ENCODE measurements around the gene ALDH1L1.

The ALDH1L1 gene

DNA sequence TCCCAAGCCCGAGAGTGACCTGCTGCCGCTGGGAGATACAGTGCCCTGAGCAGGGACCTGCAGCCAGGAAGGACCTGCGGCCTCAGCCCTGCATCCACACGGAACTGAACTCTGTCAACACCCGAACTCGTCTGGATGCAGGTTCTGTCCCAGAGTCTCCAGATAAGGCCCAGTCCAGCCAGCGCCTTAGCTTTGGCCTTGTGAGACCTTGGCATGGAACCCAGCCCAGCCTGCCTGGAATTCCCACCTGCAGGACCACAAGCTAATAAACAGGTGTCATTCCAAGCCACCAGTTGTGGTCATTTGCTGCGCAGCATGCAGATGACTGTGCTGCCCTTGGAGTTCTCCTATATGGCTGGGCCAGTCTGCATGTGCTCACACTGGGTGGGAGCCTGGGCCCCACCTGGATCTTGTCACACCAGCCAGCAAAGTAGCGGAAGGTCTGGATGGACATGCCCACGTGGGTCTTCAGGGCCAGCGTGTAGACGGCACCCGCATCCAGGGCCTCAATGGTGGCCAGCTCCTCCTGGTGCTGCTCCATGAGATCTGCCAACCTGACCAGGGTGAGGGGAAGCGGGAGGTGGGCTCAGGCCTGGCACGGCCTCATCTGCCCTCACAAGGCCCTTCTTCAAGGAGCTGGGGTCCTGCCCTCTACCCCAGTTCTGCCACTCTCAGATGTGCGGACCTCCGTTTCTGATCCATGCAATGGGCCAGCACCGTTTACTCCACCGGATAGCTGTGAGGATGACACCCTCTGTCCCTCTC, 49.2 kb downstream of the ALDH1L1 start:
- no peak overlapping the region for H3K4me3 ChIP-seq (ENCODE audit: low read depth, low read length)
- no peak for DNase-seq (ENCODE audit: low read depth)
- TF ChIP-seq, protein P1, sequence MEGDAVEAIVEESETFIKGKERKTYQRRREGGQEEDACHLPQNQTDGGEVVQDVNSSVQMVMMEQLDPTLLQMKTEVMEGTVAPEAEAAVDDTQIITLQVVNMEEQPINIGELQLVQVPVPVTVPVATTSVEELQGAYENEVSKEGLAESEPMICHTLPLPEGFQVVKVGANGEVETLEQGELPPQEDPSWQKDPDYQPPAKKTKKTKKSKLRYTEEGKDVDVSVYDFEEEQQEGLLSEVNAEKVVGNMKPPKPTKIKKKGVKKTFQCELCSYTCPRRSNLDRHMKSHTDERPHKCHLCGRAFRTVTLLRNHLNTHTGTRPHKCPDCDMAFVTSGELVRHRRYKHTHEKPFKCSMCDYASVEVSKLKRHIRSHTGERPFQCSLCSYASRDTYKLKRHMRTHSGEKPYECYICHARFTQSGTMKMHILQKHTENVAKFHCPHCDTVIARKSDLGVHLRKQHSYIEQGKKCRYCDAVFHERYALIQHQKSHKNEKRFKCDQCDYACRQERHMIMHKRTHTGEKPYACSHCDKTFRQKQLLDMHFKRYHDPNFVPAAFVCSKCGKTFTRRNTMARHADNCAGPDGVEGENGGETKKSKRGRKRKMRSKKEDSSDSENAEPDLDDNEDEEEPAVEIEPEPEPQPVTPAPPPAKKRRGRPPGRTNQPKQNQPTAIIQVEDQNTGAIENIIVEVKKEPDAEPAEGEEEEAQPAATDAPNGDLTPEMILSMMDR (IDR thresholded peaks at IDR 0.05; ENCODE audit: control insufficient read depth, extremely low read depth, insufficient read depth), result no peak

DNA sequence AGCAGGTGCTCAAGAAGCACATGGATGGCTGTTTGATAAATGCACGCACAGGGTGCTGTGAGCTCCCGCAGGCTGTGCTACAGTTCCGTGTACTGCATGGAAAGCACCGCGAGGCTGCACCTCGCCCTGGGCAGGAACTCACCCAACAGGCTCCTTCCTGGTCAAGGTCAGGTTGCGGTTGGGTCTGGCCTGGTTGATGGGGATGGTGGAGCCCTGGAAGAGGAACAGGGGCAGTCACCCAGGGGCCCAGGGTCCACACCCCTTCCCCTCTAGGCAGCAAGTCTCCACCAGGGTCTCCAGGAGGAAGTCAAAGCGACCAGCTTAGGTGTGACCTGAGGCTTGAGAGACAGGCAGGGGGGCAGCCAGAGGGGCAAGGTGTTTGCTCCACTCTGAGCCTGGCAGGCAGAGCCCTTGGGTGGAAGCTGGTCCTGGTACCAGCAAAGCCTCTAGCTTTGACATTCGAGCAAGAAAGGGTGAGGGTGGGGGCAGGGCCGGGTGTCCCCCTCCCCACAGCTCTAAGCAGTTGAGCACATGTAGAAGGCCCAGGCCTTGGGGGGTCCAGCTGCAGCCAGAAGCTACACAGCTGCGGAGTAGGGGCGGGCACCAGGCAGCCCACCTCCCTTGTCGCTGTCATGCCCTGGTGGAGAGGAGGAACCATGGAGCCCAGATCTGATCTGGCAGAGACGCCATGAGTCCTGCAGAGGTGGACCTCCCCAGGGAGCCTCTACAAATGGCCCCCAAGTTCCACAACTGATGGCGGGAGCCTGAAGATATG, 50.1 kb downstream of the ALDH1L1 start:
- H3K4me3 ChIP-seq (ENCODE audit: low read depth, low read length), result no peak overlapping the region
- no peak for DNase-seq (ENCODE audit: low read depth)
- TF ChIP-seq, protein P1 (IDR thresholded peaks at IDR 0.05; ENCODE audit: control insufficient read depth, extremely low read depth, insufficient read depth), result no peak

DNA sequence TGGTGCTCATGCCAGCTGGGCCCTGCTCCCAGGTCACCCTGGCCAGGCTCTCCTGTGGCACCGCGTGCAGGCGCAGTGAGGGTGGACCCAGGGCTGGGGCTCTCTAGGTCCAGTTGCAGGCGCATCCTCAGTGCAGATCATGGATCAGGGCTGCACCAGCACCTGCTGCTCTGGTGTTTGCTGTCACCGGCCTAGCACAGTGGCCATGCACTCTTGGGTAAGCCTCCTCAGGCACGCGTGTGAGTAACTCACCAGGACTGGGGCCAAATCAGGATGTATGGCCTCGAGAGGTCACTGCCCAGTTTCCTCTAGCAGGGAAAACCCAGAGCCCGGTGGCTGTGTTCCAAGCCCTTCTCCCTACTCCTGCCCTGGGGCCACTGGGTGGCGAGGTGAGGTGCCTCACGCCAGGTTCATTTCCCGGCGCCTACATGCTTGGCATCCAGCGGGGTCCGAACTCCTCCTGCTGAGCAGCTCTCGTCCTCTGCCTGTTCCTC, 50.9 kb downstream of the ALDH1L1 start:
- TF ChIP-seq, protein P1 (IDR thresholded peaks at IDR 0.05; ENCODE audit: control insufficient read depth, extremely low read depth, insufficient read depth), result no peak
- DNase-seq (ENCODE audit: low read depth), result peak; percentile 8
- H3K4me3 ChIP-seq (ENCODE audit: low read depth, low read length), result no peak overlapping the region

DNA sequence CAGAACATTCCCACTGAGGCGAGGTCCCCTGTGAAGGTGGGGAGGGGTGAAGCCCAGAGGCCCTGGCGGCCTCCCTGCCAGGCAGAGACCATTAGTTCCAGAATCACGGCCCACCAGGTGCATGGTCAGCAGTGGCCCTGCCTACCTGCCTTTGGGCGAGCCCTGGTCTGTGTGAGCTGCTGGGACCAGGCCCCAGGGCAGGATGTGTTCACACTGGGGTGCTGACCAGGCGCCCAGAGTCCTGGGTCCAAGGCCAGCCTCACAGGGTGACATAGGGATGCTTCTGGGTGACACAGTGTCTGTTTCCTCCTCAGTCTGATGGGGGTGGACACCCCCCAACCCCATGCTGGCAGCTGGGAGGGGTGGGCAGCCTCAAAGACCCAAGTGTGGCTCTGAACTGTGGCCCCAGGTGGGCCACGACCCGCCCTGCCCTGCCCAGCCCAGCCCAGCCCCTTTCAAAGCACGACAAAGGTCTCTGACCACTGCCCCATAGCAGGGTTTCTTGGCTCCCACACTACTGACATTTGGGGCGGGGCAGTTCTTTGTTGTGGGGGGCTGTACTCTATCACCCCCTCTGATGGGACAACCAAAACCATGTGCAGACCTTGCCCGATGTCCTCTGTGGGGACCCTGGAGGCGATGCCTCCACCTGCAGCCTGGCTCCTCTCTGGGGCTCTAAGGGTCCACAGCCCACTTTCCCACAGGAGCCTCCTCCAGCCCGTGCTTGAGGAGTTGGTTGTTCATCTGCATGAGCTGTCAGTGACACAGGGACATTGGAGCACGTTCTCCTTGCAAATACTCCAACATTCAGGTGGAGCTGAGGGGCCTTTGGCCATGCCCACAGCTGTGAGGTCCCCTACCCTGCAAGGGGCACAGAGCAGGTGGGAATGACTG, 51.6 kb downstream of the ALDH1L1 start:
- no peak for DNase-seq (ENCODE audit: low read depth)
- TF ChIP-seq, protein P1 (IDR thresholded peaks at IDR 0.05; ENCODE audit: control insufficient read depth, extremely low read depth, insufficient read depth), result no peak
- H3K4me3 ChIP-seq (ENCODE audit: low read depth, low read length), result no peak overlapping the region

DNA sequence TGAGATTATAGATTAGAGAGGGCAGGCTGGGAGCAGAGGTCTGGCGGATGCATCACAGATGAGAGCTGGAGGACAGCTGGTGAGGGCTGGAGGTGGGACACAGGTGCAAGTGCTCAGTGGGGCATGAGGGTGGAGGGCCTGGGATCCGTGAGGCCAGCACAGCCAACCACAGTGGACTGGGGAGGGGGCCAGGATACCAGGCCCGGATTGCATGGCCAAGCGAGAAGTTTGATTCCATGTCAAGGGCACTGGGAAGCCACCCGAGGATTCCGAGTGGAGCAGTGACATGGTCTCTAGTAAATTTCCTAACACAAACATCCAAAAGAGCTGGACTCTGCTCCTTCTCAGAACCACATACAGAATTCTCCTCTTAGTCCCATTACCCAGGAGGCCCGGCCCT, 52.5 kb downstream of the ALDH1L1 start:
- no peak for DNase-seq (ENCODE audit: low read depth)
- TF ChIP-seq, protein P1 (IDR thresholded peaks at IDR 0.05; ENCODE audit: control insufficient read depth, extremely low read depth, insufficient read depth), result no peak

GRCh38 chr3:126127452-126127851, 52.9 kb downstream of the ALDH1L1 start:
- no peak for DNase-seq (ENCODE audit: low read depth)
- TF ChIP-seq, protein P1 (IDR thresholded peaks at IDR 0.05; ENCODE audit: control insufficient read depth, extremely low read depth, insufficient read depth), result no peak
- no peak overlapping the region for H3K4me3 ChIP-seq (ENCODE audit: low read depth, low read length)

More for the DNA sequence above, 52.5 kb downstream of the ALDH1L1 start:
- H3K4me3 ChIP-seq (ENCODE audit: low read depth, low read length), result no peak overlapping the region

All from LNCaP clone FGC (cell line).